Caco-2 (cell line): ENCODE measurements around the gene KCNH5. TPM values are rescaled to one million over a fixed set of nuclear protein-coding genes. Genes with fewer than 3 reads are reported as not detected.

Experiments
- BruUV-seq: library from RNA; stranded (reverse); fragments of 400-500 nt; replicated peaks from 2 replicates; lab custom pipeline; 2021; lab: Mats Ljungman, UMichigan
- CTCF ChIA-PET: fragments of 300-600 bp; sonication (Branson Sonifier 250); formaldehyde crosslinking; loops from one replicate; lab custom pipeline; 2022; ENCODE audit warnings: antibody characterized with exemption; lab: Charles Lee
- POLR2A ChIA-PET: fragments of 300-600 bp; sonication (Branson Sonifier 250); formaldehyde crosslinking; loops from one replicate; lab custom pipeline; 2022; ENCODE audit warnings: antibody characterized with exemption; lab: Charles Lee
- DNase-seq, 2 experiments: peaks; one replicate each; pipeline versions ENCODE4 v3.0.0 to v3.0.0-alpha.2; 2020 to 2022
- H3K27me3 ChIP-seq: replicated peaks from 2 replicates; pipeline ENCODE4 v1.6.0; 2011; ENCODE audit warnings: low read length; ENCODE audit not compliant: control insufficient read depth, insufficient read depth
- H3K36me3 ChIP-seq: 2 replicates; pipeline ENCODE4 v1.5.1; 2011; ENCODE audit warnings: low read length; ENCODE audit not compliant: control insufficient read depth, insufficient read depth
- H3K4me1 ChIP-seq: fragments of 250-450 bp; sonication (Bioruptor Pico); 2 replicates; pipeline ENCODE4 v1.5.1; 2020; ENCODE audit warnings: mild to moderate bottlenecking
- H3K4me3 ChIP-seq: 2 replicates; pipeline ENCODE4 v1.5.1; 2011; ENCODE audit warnings: low read depth, mild to moderate bottlenecking, control low read depth, low read length
- H3K9me3 ChIP-seq: fragments of 250-450 bp; sonication (Bioruptor Pico); 2 replicates; pipeline ENCODE4 v1.5.1; 2020; ENCODE audit warnings: mild to moderate bottlenecking, moderate library complexity
- H3K27ac Mint-ChIP-seq: one replicate; pipeline ENCODE4 v1.8.0; 2022; ENCODE audit warnings: mixed read lengths; ENCODE audit not compliant: unreplicated experiment
- H3K27me3 Mint-ChIP-seq: one replicate; pipeline ENCODE4 v1.8.0; 2022; ENCODE audit warnings: mixed read lengths; ENCODE audit not compliant: insufficient read depth, unreplicated experiment
- H3K36me3 Mint-ChIP-seq: one replicate; pipeline ENCODE4 v1.8.0; 2022; ENCODE audit warnings: mild to moderate bottlenecking, mixed read lengths; ENCODE audit not compliant: insufficient read depth, unreplicated experiment
- H3K4me1 Mint-ChIP-seq: one replicate; pipeline ENCODE4 v1.8.0; 2022; ENCODE audit warnings: low read depth, mixed read lengths; ENCODE audit not compliant: unreplicated experiment
- H3K4me3 Mint-ChIP-seq: one replicate; pipeline ENCODE4 v1.8.0; 2022; ENCODE audit warnings: mild to moderate bottlenecking, moderate library complexity, mixed read lengths; ENCODE audit not compliant: unreplicated experiment
- H3K9me3 Mint-ChIP-seq: one replicate; pipeline ENCODE4 v1.8.0; 2022; ENCODE audit warnings: mixed read lengths; ENCODE audit not compliant: unreplicated experiment
- intact Hi-C: fragments of 100-400 bp; cut with micrococcal nuclease; formaldehyde crosslinking; loops from one replicate; pipeline ENCODE4 v1.10.0; 2022; ENCODE audit not compliant: unreplicated experiment
- total RNA-seq: library from RNA; stranded (reverse); gene quantifications from 2 replicates; pipeline ENCODE4 v1.2.3, GENCODE V29; 2022
- TF ChIP-seq, protein P1 (sequence below), 2 experiments: fragments of 200-600 bp in 1 of 2; IDR thresholded peaks; 1 replicate in 1 of 2; 2 replicates in 1 of 2; pipeline versions ENCODE4 v1.5.1 to v1.8.0; 2011 to 2022; ENCODE audit warnings: antibody characterized with exemption in 1 of 2, control low read depth in 1 of 2, inconsistent platforms in 1 of 2, low read depth in 1 of 2, low read length in 1 of 2, mild to moderate bottlenecking in 1 of 2, moderate library complexity in 1 of 2; ENCODE audit not compliant: insufficient read depth in 1 of 2, severe bottlenecking in 1 of 2, unreplicated experiment in 1 of 2

KCNH5 gene
- total RNA-seq, 1 experiment from 2014 or later: not detected

DNA sequence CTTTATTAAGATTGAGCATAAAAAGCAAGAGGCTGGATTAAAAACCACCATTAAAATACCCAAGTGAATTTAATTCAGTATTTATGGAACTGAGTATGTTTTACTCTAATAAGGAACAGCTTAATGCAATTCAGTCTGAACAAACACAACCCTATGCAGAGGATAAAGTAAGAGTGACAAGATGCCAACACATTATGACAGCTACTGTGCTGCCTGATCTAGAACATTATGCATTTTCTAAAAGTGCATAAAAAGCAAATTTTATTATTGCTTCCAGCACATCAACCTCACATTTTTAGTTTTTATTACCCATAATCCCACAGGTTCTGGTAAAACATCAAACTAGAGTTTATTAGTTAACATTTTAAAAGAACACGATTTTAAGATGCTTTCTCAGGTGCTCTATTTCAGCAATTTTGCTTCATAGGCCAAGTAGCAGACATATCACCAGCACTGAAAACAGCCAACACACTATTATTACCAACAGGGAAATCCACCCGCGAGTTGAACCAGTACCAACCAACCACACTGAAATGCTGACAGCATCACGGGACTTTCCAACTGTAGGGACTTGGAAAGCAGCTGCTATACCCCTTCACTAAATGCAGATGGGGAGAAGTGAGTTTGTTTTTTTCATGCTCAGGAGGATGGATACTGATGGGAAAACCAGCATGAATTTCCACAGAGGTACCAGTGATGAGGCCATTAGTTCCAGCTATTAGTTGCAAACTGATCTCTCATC, 372.1 kb downstream of the KCNH5 start:
- TF ChIP-seq, protein P1, sequence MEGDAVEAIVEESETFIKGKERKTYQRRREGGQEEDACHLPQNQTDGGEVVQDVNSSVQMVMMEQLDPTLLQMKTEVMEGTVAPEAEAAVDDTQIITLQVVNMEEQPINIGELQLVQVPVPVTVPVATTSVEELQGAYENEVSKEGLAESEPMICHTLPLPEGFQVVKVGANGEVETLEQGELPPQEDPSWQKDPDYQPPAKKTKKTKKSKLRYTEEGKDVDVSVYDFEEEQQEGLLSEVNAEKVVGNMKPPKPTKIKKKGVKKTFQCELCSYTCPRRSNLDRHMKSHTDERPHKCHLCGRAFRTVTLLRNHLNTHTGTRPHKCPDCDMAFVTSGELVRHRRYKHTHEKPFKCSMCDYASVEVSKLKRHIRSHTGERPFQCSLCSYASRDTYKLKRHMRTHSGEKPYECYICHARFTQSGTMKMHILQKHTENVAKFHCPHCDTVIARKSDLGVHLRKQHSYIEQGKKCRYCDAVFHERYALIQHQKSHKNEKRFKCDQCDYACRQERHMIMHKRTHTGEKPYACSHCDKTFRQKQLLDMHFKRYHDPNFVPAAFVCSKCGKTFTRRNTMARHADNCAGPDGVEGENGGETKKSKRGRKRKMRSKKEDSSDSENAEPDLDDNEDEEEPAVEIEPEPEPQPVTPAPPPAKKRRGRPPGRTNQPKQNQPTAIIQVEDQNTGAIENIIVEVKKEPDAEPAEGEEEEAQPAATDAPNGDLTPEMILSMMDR (IDR thresholded peaks at IDR 0.05; ENCODE audit: insufficient read depth in 1 of 2, low read depth in 1 of 2, low read length in 1 of 2, severe bottlenecking in 1 of 2, unreplicated experiment in 1 of 2): no peak
- no peaks in the 10 kb centered on the region for H3K4me1 ChIP-seq
- CTCF ChIA-PET: no interaction called here
- Mint-ChIP-seq H3K4me1 (no peaks in the 10 kb centered on the region), H3K27ac (no peak overlapping the region), H3K9me3 (peaks cover 12% of the 10 kb centered on the region), H3K36me3 (no peaks in the 10 kb centered on the region), H3K4me3 (no peak overlapping the region), H3K27me3 (no peaks in the 10 kb centered on the region)
- no peak for DNase-seq
- BruUV-seq: no TSS peak
- H3K4me3 ChIP-seq: no peak overlapping the region
- intact Hi-C loops: no loop called here
- H3K9me3 ChIP-seq: no peaks in the 10 kb centered on the region
- no peaks in the 10 kb centered on the region for H3K27me3 ChIP-seq
- no peaks in the 10 kb centered on the region for H3K36me3 ChIP-seq
- POLR2A ChIA-PET: no interaction called here

DNA sequence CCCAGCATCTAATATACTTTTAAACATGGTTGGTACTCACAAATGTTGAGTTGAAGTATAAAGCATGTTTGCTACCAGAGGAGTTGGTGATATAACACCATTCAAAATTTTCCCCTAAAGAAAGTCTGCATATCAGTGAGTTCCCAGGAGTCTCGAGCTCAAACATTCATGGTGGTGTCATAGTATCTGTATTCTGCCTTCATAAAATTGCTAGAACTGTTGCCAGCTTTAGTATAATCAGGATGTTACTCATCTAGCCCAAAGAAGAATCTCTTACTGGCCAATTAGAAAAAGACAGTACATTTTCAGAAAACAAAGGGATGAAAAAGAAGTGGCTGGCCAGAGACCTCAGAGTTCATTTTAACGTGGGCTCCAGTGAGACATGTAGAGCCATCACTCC, 374.7 kb downstream of the KCNH5 start:
- H3K27me3 ChIP-seq: no peaks in the 10 kb centered on the region
- no peak overlapping the region for H3K4me3 ChIP-seq
- H3K36me3 ChIP-seq: no peaks in the 10 kb centered on the region
- intact Hi-C loops: no loop called here
- Mint-ChIP-seq H3K4me3 (no peak overlapping the region), H3K36me3 (no peaks in the 10 kb centered on the region), H3K4me1 (peaks cover 9% of the 10 kb centered on the region), H3K27ac (no peak overlapping the region), H3K9me3 (peaks cover 12% of the 10 kb centered on the region), H3K27me3 (no peaks in the 10 kb centered on the region)
- H3K4me1 ChIP-seq: no peaks in the 10 kb centered on the region
- ChIA-PET CTCF (no interaction called here), POLR2A (no interaction called here)
- no TSS peak for BruUV-seq
- H3K9me3 ChIP-seq: no peaks in the 10 kb centered on the region
- TF ChIP-seq, protein P1 (IDR thresholded peaks at IDR 0.05; ENCODE audit: insufficient read depth in 1 of 2, low read depth in 1 of 2, low read length in 1 of 2, severe bottlenecking in 1 of 2, unreplicated experiment in 1 of 2): no peak
- DNase-seq: no peak

DNA sequence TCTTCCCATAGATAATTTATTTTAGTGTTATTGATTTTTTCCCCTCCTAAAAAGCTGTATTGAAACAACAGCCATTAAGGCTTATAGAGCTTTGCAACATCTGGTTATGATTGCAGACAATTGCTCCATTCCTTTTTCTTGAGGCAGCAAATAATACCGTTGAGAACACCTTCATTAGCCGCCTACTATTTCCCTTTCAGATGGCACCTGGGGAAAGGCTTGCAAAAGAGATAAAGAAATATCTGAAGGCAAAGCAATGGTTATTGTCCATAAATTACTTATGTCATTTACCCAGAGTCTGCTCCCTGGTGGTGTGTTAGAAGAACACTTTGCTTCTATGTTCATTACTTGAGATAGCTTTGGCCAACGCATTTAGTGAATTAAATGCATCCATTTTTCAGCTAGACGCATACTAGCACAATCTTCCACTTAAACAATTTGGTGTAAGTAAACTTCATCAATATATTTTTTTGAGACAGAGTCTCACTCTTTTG, 377.8 kb downstream of the KCNH5 start:
- Histone ChIP-seq H3K9me3 (no peaks in the 10 kb centered on the region), H3K27me3 (no peaks in the 10 kb centered on the region), H3K4me1 (peaks cover 20% of the 10 kb centered on the region), H3K4me3 (no peak overlapping the region), H3K36me3 (no peaks in the 10 kb centered on the region)
- BruUV-seq: no TSS peak
- no peak overlapping the region for H3K4me3 Mint-ChIP-seq
- peaks cover 4% of the 10 kb centered on the region for H3K36me3 Mint-ChIP-seq
- H3K9me3 Mint-ChIP-seq: peaks cover 12% of the 10 kb centered on the region
- no peaks in the 10 kb centered on the region for H3K27me3 Mint-ChIP-seq
- H3K27ac Mint-ChIP-seq: no peak overlapping the region
- TF ChIP-seq, protein P1 (IDR thresholded peaks at IDR 0.05; ENCODE audit: insufficient read depth in 1 of 2, low read depth in 1 of 2, low read length in 1 of 2, severe bottlenecking in 1 of 2, unreplicated experiment in 1 of 2): no peak
- no peak for DNase-seq
- POLR2A ChIA-PET: no interaction called here
- intact Hi-C loops: loop anchor here (2.0 kb wide), 1 partner anchor 489 kb away; no protein-coding TSS in a partner anchor
- H3K4me1 Mint-ChIP-seq: peaks cover 24% of the 10 kb centered on the region
- CTCF ChIA-PET: no interaction called here
